Heart left ventricle (tissue), 13 donors: ENCODE measurements around the gene TESMIN.

ENCODE experiments used
- CTCF ChIP-seq, 12 donors: fragments of 200-600 bp; sonication (generic) in 4 of 12; IDR thresholded peaks; one replicate each; pipeline versions ENCODE4 v1.5.0 to v1.8.0; 2018 to 2022; ENCODE audit warnings: antibody characterized with exemption in 12 of 12, mild to moderate bottlenecking in 5 of 12
- POLR2A ChIP-seq, 2 donors: fragments of 450-650 bp; IDR thresholded peaks; one replicate each; pipeline ENCODE4 v1.6.1; 2017; ENCODE audit warnings: antibody characterized with exemption in 2 of 2, mild to moderate bottlenecking in 2 of 2, moderate library complexity in 2 of 2
- donor health status: ischemic (EF 13 %, LVEDD 7.1; RV severe dilation, severe dysfunction).
- donor health status: DM: no; HTN: yes; CAD: no.
- donor health status: DM: no; HTN: no; CAD: no.
- donor health status: ischemic (EF 25% LVEDD 6.9; RV normal size, moderate dysfunction).
- donor health status: ischemic (EF 25% LVEDD 5.7; RV mildly dilated, moderate dysfunction).
- donor health status: ischemic (EF 35%, LVEDD 5.7; RV mildly dilated, moderate dysfunction).
- donor health status: nonischemic (EF 11% LVEDD 7.7; RV severe dilation, severe dysfunction).
- donor health status: DM: yes; HTN: yes; CAD: no.
- donor health status: PGD.
- donor health status: ischemic (EF 29% LVEDD 5.4; RV normal size, mild dysfunction).
- donor health status: nonischemic (EF 23%, LVEDD 6.1; RV moderate dilation, normal function).

GRCh38 chr11:68714060-68714856 is 37.1 kb downstream of the TESMIN start:
- TF ChIP-seq POLR2A (IDR thresholded peaks at IDR 0.05) (no peak), CTCF (IDR thresholded peaks at IDR 0.05) (no peak)
